Fibroblast of villous mesenchyme (primary cell): ENCODE measurements around the gene C19orf44. TPM values are rescaled to one million over a fixed set of nuclear protein-coding genes. Genes with fewer than 3 reads are reported as not detected.
"Not testable (repeated sequence)": the region's sequence is repeated elsewhere in the genome, so short reads cannot be mapped to it uniquely, and the experiment has no call there.

ENCODE experiments used
- DNase-seq: peaks from one replicate; pipeline ENCODE4 v3.0.0-alpha.2; 2010; ENCODE audit warnings: low read depth
- H3K4me3 ChIP-seq: 2 replicates; pipeline ENCODE4 v1.5.1; 2011; ENCODE audit warnings: low read depth, mild to moderate bottlenecking, low read length
- CTCF ChIP-seq: IDR thresholded peaks from 2 replicates; pipeline ENCODE4 v1.5.1; 2012; ENCODE audit warnings: low read depth, mild to moderate bottlenecking, low read length; ENCODE audit not compliant: insufficient read depth
- total RNA-seq: library from RNA; depleted of rRNA; stranded (reverse); fragments of >200 nt; gene quantifications from 2 replicates; pipeline ENCODE4 v1.2.3, GENCODE V29; 2012

Gene C19orf44
- total RNA-seq: 4.2 and 6.0 TPM in 2 replicates

GRCh38 chr19:16495982-16496612, at the start of gene C19orf44, which contains the start of gene CALR3:
TSS of gene C19orf44 (plus strand) at chr19:16496394. CDS start at chr19:16500793, 4,399 bp downstream.
TSS of gene CALR3 (minus strand) at chr19:16496167. CDS start at chr19:16496129, 38 bp downstream.
- peak; percentile 9 for TF ChIP-seq CTCF
- DNase-seq: peak; percentile 99

GRCh38 chr19:16446724-16447368, 49.3 kb upstream of the C19orf44 start:
- peak overlapping the region; percentile 10 for H3K4me3 ChIP-seq
- TF ChIP-seq CTCF: no peak
- peak; percentile 98 for DNase-seq

More at GRCh38 chr19:16495982-16496612, at the start of gene C19orf44, which contains the start of gene CALR3:
- peak within 1 kb of the TSS; percentile 76 for H3K4me3 ChIP-seq

GRCh38 chr19:16448872-16449271, 47.3 kb upstream of the C19orf44 start:
- DNase-seq, H3K4me3 ChIP-seq: not testable (repeated sequence)

- DNase-seq: no peak
- no peak overlapping the region for H3K4me3 ChIP-seq
- no peak for TF ChIP-seq CTCF
Measured at GRCh38 chr19:16449330-16449961, 46.7 kb upstream of the C19orf44 start.

- H3K4me3 ChIP-seq: no peak overlapping the region
- DNase-seq: no peak
- TF ChIP-seq CTCF: no peak
Measured at GRCh38 chr19:16452325-16452724, 43.9 kb upstream of the C19orf44 start.

- TF ChIP-seq CTCF: no peak
- no peak for DNase-seq
- no peak overlapping the region for H3K4me3 ChIP-seq
Measured at GRCh38 chr19:16454351-16454918, 41.8 kb upstream of the C19orf44 start.

GRCh38 chr19:16455489-16455888, 40.7 kb upstream of the C19orf44 start:
- no peak for TF ChIP-seq CTCF
- H3K4me3 ChIP-seq: no peak overlapping the region
- DNase-seq: no peak
